ENCODE data around the gene CMTM2. TPM values are rescaled to one million over a fixed set of nuclear protein-coding genes. Genes with fewer than 3 reads are reported as not detected.

CMTM2 gene
- total and polyA plus RNA-seq, 2 experiments from 2014 or later, result 0.88 TPM; not detected in 1

DNA sequence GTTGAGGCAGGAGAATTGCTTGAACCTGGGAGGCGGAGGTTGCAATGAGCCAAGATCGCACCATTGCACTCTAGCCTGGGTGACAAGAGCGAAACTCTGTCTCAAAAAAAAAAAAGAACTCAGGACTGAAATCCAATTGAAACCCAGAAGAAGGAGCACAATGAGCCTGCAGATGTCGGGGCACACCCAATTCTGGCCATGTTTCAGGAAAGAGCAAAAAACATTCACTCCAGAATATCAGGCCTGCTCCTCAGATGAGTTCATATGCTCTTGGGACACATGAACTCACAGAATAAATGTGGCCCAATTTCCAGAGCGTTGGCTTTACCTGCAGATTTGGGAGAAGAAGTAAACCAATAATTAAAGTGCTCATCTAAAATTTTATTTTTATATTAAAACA, 3.0 kb upstream of the CMTM2 start:
- H3K4me3 ChIP-seq, result no peak overlapping the region
- no peaks in the 10 kb centered on the region for H3K9me3 ChIP-seq (ENCODE audit: low read depth)
- H3K36me3 ChIP-seq, result no peaks in the 10 kb centered on the region
- H3K27ac ChIP-seq, result no peak overlapping the region
- H3K4me1 ChIP-seq (ENCODE audit: low read depth), result peaks cover 3% of the 10 kb centered on the region
- no peak for DNase-seq (ENCODE audit: low read depth in 1 of 2, low spot score in 1 of 2)
- TF ChIP-seq, protein P1, sequence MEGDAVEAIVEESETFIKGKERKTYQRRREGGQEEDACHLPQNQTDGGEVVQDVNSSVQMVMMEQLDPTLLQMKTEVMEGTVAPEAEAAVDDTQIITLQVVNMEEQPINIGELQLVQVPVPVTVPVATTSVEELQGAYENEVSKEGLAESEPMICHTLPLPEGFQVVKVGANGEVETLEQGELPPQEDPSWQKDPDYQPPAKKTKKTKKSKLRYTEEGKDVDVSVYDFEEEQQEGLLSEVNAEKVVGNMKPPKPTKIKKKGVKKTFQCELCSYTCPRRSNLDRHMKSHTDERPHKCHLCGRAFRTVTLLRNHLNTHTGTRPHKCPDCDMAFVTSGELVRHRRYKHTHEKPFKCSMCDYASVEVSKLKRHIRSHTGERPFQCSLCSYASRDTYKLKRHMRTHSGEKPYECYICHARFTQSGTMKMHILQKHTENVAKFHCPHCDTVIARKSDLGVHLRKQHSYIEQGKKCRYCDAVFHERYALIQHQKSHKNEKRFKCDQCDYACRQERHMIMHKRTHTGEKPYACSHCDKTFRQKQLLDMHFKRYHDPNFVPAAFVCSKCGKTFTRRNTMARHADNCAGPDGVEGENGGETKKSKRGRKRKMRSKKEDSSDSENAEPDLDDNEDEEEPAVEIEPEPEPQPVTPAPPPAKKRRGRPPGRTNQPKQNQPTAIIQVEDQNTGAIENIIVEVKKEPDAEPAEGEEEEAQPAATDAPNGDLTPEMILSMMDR (IDR thresholded peaks at IDR 0.05; ENCODE audit: low read depth, low read length), result no peak
- peaks cover 45% of the 10 kb centered on the region for H3K27me3 ChIP-seq

DNA sequence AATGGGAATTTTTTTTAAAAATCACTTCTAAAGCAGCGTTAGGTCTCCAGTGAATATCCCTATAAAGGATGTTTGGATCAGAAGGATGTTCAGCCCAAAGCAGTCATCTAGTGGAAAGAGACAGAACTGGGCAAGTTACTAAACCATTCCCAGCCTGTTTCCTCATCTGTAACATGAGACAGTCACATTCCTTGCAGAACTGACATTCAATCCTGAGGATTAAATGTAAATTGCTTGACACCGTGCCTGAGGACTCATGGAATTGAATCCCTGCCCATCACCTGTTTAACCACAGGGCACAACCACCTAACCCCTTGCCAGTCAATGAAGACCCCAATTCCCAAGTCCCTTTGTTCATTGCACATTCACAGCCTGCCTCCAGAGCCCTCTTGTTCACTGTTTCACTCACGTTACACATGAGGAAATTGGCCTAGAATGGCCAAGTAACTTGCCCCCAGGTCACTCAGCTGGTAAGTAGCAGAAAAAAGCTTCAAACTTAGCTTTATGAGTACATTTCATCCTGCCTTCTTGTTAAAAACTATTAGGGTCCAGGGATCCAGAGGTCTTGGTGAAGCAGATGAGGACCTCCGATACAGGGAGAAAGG, 1.4 kb downstream of the CMTM2 start:
- Histone ChIP-seq H3K4me1 (ENCODE audit: low read depth) (peaks cover 3% of the 10 kb centered on the region), H3K9me3 (ENCODE audit: low read depth) (no peaks in the 10 kb centered on the region), H3K27me3 (peaks cover 45% of the 10 kb centered on the region), H3K4me3 (no peak overlapping the region), H3K27ac (no peak overlapping the region), H3K36me3 (no peaks in the 10 kb centered on the region)
- TF ChIP-seq, protein P1 (IDR thresholded peaks at IDR 0.05; ENCODE audit: low read depth, low read length), result no peak
- DNase-seq (ENCODE audit: low read depth in 1 of 2, low spot score in 1 of 2), result peak; percentile 17 to 69

DNA sequence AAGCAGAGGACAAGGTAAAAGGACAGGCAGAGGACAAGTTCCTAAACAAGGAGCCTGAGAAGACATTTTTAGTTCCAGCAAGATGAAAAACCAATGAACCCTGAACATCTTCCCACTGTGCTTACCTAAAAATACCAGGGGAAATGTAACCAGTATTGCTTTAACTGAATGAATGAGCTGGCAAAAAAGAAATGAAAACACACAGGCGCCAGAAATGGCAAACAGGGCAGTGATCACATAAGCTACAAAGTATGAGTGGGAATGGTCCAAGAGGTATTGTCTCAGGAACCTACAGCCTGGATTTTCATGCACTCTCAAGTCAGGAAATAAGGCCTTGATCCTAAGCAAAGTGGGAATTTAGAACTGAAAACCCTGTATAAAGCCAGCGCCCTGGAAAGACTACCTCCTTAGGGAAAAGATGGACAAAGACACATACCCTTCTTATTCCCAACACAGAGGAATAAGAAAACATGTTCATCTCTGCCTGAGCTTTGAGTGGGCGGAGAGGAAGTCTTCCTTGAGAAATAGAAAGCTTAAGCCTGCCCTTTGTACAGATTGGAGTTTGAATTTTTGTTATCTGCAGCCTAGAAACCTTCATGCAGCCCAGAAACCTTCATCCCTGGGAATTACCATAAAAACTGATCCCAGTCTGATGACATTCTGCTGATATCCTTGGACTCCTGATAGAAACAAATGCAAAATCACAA, 2.1 kb downstream of the CMTM2 start:
- Histone ChIP-seq H3K27me3 (peaks cover 45% of the 10 kb centered on the region), H3K4me1 (ENCODE audit: low read depth) (peaks cover 3% of the 10 kb centered on the region), H3K4me3 (no peak overlapping the region), H3K36me3 (no peaks in the 10 kb centered on the region), H3K27ac (no peak overlapping the region), H3K9me3 (ENCODE audit: low read depth) (no peaks in the 10 kb centered on the region)
- DNase-seq (ENCODE audit: low read depth in 1 of 2, low spot score in 1 of 2), result peak in 1 of 2 donors; percentile 34
- TF ChIP-seq, protein P1 (IDR thresholded peaks at IDR 0.05; ENCODE audit: low read depth, low read length), result no peak

DNA sequence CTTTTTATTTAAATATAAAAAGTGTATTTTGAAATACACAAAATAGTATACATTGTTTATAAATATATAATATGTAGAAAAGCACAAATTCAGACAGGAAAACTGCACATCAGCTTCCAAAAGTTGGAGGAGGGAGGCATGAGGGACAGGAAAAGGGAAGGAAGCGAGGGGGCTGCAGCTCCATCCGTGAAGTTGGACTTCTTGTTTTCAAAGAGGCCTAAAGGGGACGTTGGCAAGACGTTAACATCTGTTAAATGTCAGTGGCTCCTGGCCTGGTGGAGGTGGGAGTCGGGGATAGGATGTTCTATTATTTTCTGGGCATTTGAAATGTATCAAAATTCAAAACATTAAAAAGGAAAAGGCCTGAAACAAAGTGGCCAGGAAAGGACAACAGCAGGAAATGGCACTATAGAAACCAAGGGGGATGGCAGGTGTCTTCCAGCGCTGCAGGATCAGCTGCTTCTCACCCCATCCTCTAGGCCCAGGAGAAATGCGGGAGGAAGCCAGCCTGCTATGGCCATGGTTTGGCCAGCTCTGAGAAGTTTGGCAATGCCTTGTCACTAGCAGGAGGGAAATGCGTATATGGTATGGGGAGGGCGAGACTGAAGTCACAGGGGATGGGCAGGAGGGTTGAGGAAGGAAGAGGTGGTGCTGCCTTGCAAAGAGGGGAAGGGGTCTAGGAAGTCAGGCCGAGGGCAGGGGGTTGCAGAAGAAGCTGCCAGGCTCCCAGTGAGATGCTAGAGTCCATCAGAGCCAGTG, 6.4 kb downstream of the CMTM2 start:
- H3K27me3 ChIP-seq, result peaks cover 5% of the 10 kb centered on the region
- peaks cover 3% of the 10 kb centered on the region for H3K4me1 ChIP-seq (ENCODE audit: low read depth)
- TF ChIP-seq, protein P1 (IDR thresholded peaks at IDR 0.05; ENCODE audit: low read depth, low read length), result no peak
- H3K4me3 ChIP-seq, result no peak overlapping the region
- no peaks in the 10 kb centered on the region for H3K9me3 ChIP-seq (ENCODE audit: low read depth)
- no peak overlapping the region for H3K27ac ChIP-seq
- DNase-seq (ENCODE audit: low read depth in 1 of 2, low spot score in 1 of 2), result no peak
- no peaks in the 10 kb centered on the region for H3K36me3 ChIP-seq

DNA sequence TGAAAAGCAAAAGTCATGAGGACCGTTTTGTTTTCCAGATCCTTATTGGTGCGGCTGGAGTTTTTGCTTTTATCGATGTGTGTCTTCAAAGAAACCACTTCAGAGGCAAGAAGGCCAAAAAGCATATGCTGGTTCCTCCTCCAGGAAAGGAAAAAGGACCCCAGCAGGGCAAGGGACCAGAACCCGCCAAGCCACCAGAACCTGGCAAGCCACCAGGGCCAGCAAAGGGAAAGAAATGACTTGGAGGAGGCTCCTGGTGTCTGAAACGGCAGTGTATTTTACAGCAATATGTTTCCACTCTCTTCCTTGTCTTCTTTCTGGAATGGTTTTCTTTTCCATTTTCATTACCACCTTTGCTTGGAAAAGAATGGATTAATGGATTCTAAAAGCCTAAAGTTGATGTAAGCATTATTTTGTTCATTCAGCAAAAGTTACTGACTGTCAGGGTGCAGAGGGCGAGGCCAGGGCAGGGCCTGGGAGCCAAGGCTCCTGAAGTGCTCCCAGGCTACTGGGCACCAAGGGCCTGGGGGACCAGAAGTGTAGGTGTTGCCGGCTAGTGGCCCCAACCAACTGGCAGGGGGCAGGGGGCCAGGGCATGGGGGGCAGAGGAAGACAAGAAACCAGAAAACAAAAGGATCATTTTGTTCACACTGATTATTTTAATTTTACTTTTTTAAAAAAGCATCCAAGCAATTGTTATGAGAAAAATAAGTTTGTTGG, 8.8 kb downstream of the CMTM2 start:
- no peaks in the 10 kb centered on the region for H3K9me3 ChIP-seq (ENCODE audit: low read depth)
- H3K36me3 ChIP-seq, result no peaks in the 10 kb centered on the region
- H3K4me1 ChIP-seq (ENCODE audit: low read depth), result no peaks in the 10 kb centered on the region
- no peak overlapping the region for H3K4me3 ChIP-seq
- no peak for DNase-seq (ENCODE audit: low read depth in 1 of 2, low spot score in 1 of 2)
- no peaks in the 10 kb centered on the region for H3K27me3 ChIP-seq
- H3K27ac ChIP-seq, result no peak overlapping the region
- TF ChIP-seq, protein P1 (IDR thresholded peaks at IDR 0.05; ENCODE audit: low read depth, low read length), result no peak

All from cardiac muscle cell (in vitro differentiated cells and primary cell).